HG03460 (cell line): ENCODE data around the gene AWAT2.

Experiments
- ATAC-seq: cut with Tn5 transposase; IDR thresholded peaks from one replicate; pipeline ENCODE4 v1.9.1; 2021; ENCODE audit not compliant: unreplicated experiment

The AWAT2 gene, protein sequence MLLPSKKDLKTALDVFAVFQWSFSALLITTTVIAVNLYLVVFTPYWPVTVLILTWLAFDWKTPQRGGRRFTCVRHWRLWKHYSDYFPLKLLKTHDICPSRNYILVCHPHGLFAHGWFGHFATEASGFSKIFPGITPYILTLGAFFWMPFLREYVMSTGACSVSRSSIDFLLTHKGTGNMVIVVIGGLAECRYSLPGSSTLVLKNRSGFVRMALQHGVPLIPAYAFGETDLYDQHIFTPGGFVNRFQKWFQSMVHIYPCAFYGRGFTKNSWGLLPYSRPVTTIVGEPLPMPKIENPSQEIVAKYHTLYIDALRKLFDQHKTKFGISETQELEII

GRCh38 chrX:70049925-70050324, at the start of gene AWAT2:
AWAT2 (minus strand) TSS chrX:70049938; CDS start chrX:70049932, 6 bp downstream.
- no peak for ATAC-seq

DNA sequence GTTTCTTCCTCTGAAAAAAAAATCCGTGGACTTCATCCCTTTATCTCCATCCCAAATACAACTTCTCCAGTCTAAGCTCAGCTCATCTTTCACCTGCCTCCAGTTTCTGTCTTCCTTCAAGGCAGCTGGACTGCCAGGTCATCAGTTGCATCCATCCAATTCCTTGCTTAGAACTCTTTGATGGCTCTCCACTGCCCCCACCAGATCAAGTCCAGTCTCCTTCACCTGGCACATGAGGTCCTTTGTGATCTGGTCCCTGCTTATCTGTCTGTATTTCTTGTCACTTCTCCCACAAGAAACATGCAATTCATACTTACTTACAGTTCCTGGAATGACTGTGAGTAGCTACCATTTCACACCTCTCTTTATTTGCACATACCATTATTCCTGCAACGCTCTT, 46.3 kb upstream of the AWAT2 start:
- no peak for ATAC-seq

GRCh38 chrX:70092247-70092646, 42.5 kb upstream of the AWAT2 start:
- ATAC-seq, result no peak

- ATAC-seq, result no peak
Measured at GRCh38 chrX:70089604-70090297, 40.0 kb upstream of the AWAT2 start.

DNA sequence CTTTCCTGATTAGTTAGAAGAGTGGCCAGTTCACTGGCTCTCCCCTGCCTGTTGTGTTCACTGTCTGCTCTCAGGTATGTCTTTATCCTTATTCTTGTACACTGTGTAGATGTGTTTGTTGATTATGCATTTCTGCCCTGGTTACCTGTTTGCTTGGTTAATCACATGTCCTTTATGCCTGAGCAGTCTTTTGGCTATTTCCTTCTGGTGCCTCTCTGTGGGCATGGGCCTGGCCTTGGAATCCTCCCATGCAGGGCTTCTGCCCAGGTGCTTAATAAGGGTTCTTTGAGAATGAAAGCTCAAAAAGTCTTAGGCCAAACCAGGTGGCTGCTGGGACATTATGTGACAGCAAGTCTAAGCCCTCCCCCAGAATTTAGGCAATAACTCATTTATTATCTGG, 39.0 kb upstream of the AWAT2 start:
- no peak for ATAC-seq

DNA sequence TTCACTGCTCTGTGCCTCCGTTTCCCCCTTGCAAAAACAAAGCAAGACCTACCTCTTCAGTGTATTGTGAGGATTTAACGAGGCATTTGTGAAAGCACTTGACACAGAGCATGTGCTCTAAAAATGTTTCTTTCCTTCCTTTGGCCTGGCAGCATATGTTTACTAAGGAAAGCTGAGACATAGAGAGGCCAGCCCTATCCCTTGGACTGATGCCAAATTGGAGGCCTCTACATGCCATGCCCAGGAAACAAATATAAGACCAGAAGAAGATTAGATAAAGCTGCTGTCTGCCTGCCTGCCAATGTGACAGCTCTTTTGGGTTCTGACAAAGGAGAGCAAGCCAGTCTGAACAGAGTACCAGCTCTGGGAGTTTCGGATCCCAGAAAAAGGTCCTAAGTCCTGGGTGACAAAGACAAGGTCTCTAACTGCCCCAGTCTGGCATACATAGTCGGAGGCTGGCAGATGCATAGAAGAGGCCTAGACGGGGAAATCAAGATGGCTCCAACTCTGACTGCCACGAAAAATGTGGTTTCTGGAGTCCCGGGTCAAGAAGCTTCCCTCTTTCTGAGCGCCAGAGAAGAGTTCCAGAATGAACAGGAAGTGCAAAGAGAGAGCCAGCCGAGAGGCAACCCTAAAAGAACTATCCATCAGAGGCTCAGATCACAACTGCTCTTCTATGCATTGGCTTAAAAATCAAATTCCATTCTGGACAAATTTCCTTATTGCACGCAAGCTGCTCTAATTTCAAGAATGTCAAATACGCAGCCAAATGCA, 38.3 kb upstream of the AWAT2 start:
- ATAC-seq, result no peak

DNA sequence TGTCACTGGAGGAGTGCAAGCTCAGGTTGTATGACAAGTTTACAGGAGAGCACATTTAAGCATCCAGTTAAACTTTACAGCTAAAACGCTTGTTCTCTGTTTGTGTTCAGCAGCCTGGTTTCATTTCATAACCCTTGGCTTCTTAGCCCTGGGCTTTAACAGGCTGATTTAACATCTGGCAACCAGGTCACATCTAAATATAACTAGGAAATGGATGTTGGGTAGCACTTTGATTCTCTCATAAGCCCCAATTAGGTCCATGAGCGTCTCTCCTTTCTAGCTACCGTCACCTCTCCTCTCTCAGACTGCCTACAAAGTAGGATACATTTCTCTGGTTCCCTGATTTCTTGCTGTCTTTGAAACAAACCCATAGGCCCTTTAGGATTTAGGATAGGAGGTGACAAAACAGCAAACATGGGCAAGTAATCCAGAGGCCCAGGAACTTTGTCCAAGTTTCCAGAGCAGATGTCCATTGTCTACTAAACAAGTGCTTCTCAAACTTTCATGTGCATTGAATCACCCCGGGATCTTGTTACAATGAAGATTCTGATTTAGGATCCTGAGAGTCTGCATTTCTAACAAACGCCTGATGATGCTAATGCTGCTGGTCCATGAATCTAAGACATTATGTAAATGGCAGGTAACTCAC, 35.0 kb upstream of the AWAT2 start:
- no peak for ATAC-seq

DNA sequence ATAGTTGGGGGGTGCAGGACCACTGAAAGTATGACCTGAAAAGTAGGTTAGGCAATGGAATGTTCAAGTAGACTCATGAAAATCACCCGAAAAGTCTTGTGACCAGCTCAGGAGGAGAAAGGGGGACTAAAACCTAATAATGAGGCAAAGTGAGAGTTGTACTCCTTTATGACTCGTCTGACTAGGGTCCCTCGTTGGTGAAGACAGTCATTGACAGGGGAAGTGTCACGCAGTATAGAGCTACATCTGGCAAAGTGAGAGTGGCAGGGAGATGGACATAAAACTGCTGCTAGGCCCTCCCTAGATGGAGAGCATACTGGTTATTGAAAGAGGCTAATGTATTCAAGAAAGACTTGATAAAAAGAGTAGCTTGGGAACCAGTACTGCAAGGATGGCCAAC, 33.0 kb upstream of the AWAT2 start:
- ATAC-seq, result no peak

GRCh38 chrX:70079870-70080269, 30.1 kb upstream of the AWAT2 start:
- ATAC-seq, result no peak

- ATAC-seq, result no peak
Measured at GRCh38 chrX:70079297-70079696, 29.6 kb upstream of the AWAT2 start.

DNA sequence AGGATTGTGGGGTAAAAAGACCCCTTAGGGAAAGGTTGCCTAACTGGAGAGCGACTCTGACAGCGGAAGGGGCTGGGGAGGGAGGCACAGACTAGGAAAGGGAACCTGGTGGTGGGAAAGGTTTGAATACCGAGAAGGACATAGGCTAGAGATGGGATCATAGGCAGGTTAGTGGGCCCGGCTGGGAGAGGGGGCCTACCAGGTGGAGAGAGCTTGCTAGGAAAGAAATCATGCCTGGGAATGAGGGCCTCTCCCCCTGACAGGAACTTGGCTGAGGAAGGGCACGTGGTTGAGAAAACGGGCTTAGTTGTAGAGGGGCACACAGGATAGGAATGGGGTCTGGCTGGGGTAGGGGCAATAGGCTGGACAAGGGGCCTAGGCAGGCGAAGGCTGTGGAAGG, 16.9 kb upstream of the AWAT2 start:
- ATAC-seq, result no peak

- no peak for ATAC-seq
Measured at GRCh38 chrX:70062961-70063550, 13.3 kb upstream of the AWAT2 start.

- no peak for ATAC-seq
Measured at GRCh38 chrX:70062076-70062475, 12.3 kb upstream of the AWAT2 start, which contains the start of gene OTUD6A. OTUD6A (plus strand) TSS chrX:70062457; CDS start chrX:70062525, 68 bp downstream.

DNA sequence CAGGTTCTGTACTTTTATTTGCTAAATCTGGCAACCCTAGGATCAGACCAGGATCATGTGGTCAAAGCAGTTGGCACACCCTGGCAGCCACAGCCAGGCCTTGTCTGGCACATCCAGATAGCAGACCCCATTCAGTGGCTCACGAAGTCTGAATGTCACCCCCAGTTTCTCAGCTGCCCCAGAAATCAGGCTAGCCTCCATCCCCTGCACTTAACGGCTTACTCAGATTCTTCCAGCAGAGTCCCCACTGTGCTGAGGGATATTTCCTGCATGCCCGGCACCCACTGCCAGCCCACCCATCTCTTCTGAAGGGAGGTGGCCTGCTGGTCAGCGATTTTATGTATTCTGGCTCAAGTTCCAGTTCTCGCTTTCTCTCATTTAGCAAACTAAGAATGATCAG, 4.7 kb upstream of the AWAT2 start:
- no peak for ATAC-seq

DNA sequence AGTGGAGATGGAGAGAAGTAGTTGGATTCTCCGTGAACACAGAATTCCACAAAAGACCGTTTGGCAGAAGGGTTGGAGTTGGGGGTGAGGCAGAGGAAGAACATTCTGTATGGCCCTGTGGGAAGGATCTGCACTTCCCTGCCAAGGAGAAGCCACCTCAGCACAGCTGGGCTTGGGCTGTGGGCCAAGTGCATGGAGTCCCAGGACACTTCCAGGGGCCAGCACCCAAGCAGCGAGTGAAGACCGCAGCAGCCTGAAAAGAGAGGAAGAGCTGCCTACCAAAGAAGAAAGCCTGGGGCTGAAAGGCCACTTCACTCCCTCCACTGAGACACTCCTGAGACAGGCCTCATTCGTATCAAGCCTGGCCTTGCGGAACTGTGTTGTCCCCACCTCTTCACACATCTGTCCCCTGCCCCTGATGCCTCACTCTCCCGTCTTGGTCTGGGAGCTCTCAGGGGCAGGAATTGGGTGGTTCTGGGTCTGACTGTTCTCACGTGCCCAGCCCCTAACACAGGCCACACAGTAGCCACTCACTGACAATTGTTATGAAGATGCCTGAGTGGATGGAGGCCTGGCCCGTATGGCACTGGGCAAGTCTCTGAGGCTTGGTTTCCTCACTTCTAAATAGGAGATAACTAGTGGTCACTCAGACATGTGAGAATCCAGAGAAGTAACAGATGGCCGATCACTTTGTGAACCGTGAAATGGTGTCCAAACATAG, 3.3 kb upstream of the AWAT2 start:
- no peak for ATAC-seq

- ATAC-seq, result no peak
Measured at GRCh38 chrX:70049406-70049805, 332 bp downstream of the AWAT2 start.

GRCh38 chrX:70046978-70047377, 2.8 kb downstream of the AWAT2 start:
- no peak for ATAC-seq

GRCh38 chrX:70044541-70045245, 5.0 kb downstream of the AWAT2 start:
- ATAC-seq, result no peak

DNA sequence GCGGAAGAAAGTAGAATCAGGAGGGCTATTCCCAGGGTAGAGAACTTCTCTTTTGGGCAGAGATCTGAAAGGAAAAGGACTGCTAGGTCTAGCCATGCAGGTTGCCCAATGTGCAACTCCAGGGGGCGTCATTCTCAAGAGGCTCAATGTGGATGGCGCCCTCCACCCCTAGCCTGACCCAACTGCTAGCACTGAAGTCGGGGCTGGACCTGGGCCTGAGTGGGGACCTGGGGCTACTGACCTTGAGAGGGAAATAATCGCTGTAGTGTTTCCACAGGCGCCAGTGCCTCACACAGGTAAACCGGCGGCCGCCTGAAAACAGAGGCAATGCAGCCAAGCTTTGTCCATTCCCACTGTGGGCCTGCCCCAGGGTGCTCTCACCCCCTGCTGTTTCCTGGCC, 6.1 kb downstream of the AWAT2 start:
- ATAC-seq, result no peak
